ENCODE measurements around the gene AOAH. TPM values are rescaled to one million over a fixed set of nuclear protein-coding genes. Genes with fewer than 3 reads are reported as not detected.

AOAH gene, protein sequence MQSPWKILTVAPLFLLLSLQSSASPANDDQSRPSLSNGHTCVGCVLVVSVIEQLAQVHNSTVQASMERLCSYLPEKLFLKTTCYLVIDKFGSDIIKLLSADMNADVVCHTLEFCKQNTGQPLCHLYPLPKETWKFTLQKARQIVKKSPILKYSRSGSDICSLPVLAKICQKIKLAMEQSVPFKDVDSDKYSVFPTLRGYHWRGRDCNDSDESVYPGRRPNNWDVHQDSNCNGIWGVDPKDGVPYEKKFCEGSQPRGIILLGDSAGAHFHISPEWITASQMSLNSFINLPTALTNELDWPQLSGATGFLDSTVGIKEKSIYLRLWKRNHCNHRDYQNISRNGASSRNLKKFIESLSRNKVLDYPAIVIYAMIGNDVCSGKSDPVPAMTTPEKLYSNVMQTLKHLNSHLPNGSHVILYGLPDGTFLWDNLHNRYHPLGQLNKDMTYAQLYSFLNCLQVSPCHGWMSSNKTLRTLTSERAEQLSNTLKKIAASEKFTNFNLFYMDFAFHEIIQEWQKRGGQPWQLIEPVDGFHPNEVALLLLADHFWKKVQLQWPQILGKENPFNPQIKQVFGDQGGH
- 0.21 and 0.92 TPM in 2 replicates for total RNA-seq (ENCODE audit: low replicate concordance)
- long read RNA-seq, partial matches to known transcripts, result 0 of 2 reads
- long read RNA-seq, other reads (novel, unspliced or antisense), result 2 of 2 reads

- H3K4me1 Mint-ChIP-seq (ENCODE audit: unreplicated experiment), result peaks cover 14% of the 10 kb centered on the region
- TF ChIP-seq, protein P1, sequence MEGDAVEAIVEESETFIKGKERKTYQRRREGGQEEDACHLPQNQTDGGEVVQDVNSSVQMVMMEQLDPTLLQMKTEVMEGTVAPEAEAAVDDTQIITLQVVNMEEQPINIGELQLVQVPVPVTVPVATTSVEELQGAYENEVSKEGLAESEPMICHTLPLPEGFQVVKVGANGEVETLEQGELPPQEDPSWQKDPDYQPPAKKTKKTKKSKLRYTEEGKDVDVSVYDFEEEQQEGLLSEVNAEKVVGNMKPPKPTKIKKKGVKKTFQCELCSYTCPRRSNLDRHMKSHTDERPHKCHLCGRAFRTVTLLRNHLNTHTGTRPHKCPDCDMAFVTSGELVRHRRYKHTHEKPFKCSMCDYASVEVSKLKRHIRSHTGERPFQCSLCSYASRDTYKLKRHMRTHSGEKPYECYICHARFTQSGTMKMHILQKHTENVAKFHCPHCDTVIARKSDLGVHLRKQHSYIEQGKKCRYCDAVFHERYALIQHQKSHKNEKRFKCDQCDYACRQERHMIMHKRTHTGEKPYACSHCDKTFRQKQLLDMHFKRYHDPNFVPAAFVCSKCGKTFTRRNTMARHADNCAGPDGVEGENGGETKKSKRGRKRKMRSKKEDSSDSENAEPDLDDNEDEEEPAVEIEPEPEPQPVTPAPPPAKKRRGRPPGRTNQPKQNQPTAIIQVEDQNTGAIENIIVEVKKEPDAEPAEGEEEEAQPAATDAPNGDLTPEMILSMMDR (conservative IDR thresholded peaks at IDR 0.05), result no peak
- no peaks in the 10 kb centered on the region for H3K36me3 Mint-ChIP-seq
- peaks cover 4% of the 10 kb centered on the region for H3K27me3 Mint-ChIP-seq
- no peak within 1 kb of the TSS for H3K27ac Mint-ChIP-seq
- no peak within 1 kb of the TSS for H3K4me3 Mint-ChIP-seq
- DNase-seq (ENCODE audit: extremely low spot score, unreplicated experiment), result no peak
- peaks cover 5% of the 10 kb centered on the region for H3K9me3 Mint-ChIP-seq
These were observed at the start of gene AOAH for GRCh38 chr7:36723951-36724664. TSS of gene AOAH (minus strand) at chr7:36724494. CDS start at chr7:36724148, 346 bp downstream.

- H3K27ac Mint-ChIP-seq, result no peak overlapping the region
- DNase-seq (ENCODE audit: extremely low spot score, unreplicated experiment), result no peak
- H3K36me3 Mint-ChIP-seq, result no peaks in the 10 kb centered on the region
- TF ChIP-seq, protein P1 (conservative IDR thresholded peaks at IDR 0.05), result no peak
- H3K27me3 Mint-ChIP-seq, result no peaks in the 10 kb centered on the region
- H3K9me3 Mint-ChIP-seq, result peaks cover 10% of the 10 kb centered on the region
- peaks cover 15% of the 10 kb centered on the region for H3K4me1 Mint-ChIP-seq (ENCODE audit: unreplicated experiment)
- H3K4me3 Mint-ChIP-seq, result no peak overlapping the region
These were observed 42.2 kb upstream of the AOAH start for GRCh38 chr7:36766451-36766850.

GRCh38 chr7:36765605-36766004 is 41.3 kb upstream of the AOAH start:
- Mint-ChIP-seq H3K27me3 (no peaks in the 10 kb centered on the region), H3K27ac (no peak overlapping the region), H3K36me3 (no peaks in the 10 kb centered on the region), H3K4me3 (no peak overlapping the region), H3K4me1 (ENCODE audit: unreplicated experiment) (peaks cover 15% of the 10 kb centered on the region), H3K9me3 (peaks cover 6% of the 10 kb centered on the region)
- TF ChIP-seq, protein P1 (conservative IDR thresholded peaks at IDR 0.05), result no peak
- no peak for DNase-seq (ENCODE audit: extremely low spot score, unreplicated experiment)

DNA sequence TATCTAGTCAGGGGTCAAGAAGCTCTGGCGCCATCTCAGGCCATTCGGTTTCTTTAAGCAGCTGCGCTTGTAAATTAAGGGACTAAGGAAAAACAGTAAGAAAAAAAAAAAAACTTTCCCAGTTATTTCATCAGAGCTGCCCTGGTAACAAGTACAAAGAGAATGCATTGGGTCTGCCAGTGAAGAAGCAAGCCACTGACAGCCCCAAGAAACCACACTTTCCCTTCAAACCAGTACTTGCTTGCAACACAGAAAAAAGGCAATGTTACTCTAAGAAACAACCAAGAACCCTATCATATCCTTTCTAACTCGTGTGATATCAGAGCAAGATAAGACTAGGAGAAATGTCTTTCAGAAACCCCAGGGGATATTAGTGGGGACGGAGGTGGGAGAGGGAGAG is 40.6 kb upstream of the AOAH start:
- no peak for DNase-seq (ENCODE audit: extremely low spot score, unreplicated experiment)
- Mint-ChIP-seq H3K4me1 (ENCODE audit: unreplicated experiment) (peaks cover 15% of the 10 kb centered on the region), H3K27ac (no peak overlapping the region), H3K4me3 (no peak overlapping the region), H3K36me3 (no peaks in the 10 kb centered on the region), H3K9me3 (peaks cover 6% of the 10 kb centered on the region), H3K27me3 (no peaks in the 10 kb centered on the region)
- TF ChIP-seq, protein P1 (conservative IDR thresholded peaks at IDR 0.05), result no peak

GRCh38 chr7:36763132-36763816 is 39.0 kb upstream of the AOAH start:
- TF ChIP-seq, protein P1 (conservative IDR thresholded peaks at IDR 0.05), result no peak
- Mint-ChIP-seq H3K4me1 (ENCODE audit: unreplicated experiment) (peaks cover 15% of the 10 kb centered on the region), H3K36me3 (no peaks in the 10 kb centered on the region), H3K4me3 (no peak overlapping the region), H3K27ac (no peak overlapping the region), H3K9me3 (peaks cover 6% of the 10 kb centered on the region), H3K27me3 (no peaks in the 10 kb centered on the region)
- DNase-seq (ENCODE audit: extremely low spot score, unreplicated experiment), result no peak
